Measurements from ENCODE around the gene DCLK1.

DNA sequence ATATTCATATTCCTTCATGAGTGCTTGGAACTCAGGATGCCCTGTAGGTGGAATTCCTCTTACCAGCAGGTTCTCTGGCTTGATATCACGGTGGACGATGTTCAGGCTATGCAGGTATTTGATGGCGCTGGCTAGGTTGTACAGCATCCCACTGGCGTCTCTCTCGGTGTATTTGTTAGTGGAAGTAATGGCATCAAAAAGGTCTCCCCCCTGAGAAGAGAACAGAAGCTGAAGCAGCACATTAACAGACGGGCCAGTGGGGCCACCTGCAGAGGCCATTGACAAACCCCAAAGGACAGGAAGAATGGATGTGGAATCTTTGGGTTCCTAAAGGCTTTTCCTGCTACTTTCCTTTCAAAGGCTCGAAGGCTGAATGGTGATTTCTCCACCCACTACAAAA, 308.5 kb downstream of the DCLK1 start:
- TF ChIP-seq POLR2A (IDR thresholded peaks at IDR 0.05) (no peak), POLR2AphosphoS5 (IDR thresholded peaks at IDR 0.05) (no peak)
- TF ChIP-seq, protein P1, sequence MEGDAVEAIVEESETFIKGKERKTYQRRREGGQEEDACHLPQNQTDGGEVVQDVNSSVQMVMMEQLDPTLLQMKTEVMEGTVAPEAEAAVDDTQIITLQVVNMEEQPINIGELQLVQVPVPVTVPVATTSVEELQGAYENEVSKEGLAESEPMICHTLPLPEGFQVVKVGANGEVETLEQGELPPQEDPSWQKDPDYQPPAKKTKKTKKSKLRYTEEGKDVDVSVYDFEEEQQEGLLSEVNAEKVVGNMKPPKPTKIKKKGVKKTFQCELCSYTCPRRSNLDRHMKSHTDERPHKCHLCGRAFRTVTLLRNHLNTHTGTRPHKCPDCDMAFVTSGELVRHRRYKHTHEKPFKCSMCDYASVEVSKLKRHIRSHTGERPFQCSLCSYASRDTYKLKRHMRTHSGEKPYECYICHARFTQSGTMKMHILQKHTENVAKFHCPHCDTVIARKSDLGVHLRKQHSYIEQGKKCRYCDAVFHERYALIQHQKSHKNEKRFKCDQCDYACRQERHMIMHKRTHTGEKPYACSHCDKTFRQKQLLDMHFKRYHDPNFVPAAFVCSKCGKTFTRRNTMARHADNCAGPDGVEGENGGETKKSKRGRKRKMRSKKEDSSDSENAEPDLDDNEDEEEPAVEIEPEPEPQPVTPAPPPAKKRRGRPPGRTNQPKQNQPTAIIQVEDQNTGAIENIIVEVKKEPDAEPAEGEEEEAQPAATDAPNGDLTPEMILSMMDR (IDR thresholded peaks at IDR 0.05), result no peak

All from suprapubic skin (tissue), 4 donors.